Heart right ventricle (tissue), 16 donors: Measurements from ENCODE around the gene TNN. TPM values are rescaled to one million over a fixed set of nuclear protein-coding genes. Genes with fewer than 3 reads are reported as not detected.

Experiments used
- ATAC-seq, 8 donors: fragments of 200-7000 bp; cut with Tn5 transposase; one replicate each; pipeline ENCODE4 v1.9.1; 2020; ENCODE audit warnings: mild to moderate bottlenecking in 8 of 8, moderate library complexity in 8 of 8, moderate number of reproducible peaks in 1 of 8
- DNase-seq, 2 donors: peaks; one replicate each; pipeline ENCODE4 v3.0.0-alpha.2; 2020
- H3K27ac ChIP-seq, 10 donors: fragments of 200-600 bp; sonication (generic) in 2 of 10; one replicate each; pipeline versions ENCODE4 v1.5.0 to v1.8.0; 2020 to 2022; ENCODE audit warnings: mild to moderate bottlenecking in 3 of 10
- H3K27me3 ChIP-seq, 7 donors: fragments of 200-600 bp; one replicate each; pipeline ENCODE4 v1.8.0; 2021 to 2022; ENCODE audit warnings: mild to moderate bottlenecking in 2 of 7
- H3K36me3 ChIP-seq, 9 donors: fragments of 200-600 bp; sonication (generic) in 1 of 9; one replicate each; pipeline versions ENCODE4 v1.5.0 to v1.8.0; 2020 to 2022; ENCODE audit warnings: mild to moderate bottlenecking in 2 of 9
- H3K4me1 ChIP-seq, 9 donors: fragments of 200-600 bp; sonication (generic) in 1 of 9; one replicate each; pipeline versions ENCODE4 v1.5.0 to v1.8.0; 2020 to 2022; ENCODE audit warnings: mild to moderate bottlenecking in 4 of 9
- H3K4me3 ChIP-seq, 10 donors: fragments of 200-600 bp; sonication (generic) in 2 of 10; one replicate each; pipeline versions ENCODE4 v1.5.0 to v1.8.0; 2020 to 2022; ENCODE audit warnings: mild to moderate bottlenecking in 7 of 10, moderate library complexity in 2 of 10
- H3K9me3 ChIP-seq, 11 donors: fragments of 200-600 bp in 10 of 11; sonication (generic) in 2 of 11; one replicate each; pipeline versions ENCODE4 v1.5.0 to v1.8.0; 2013 to 2022; ENCODE audit warnings: mild to moderate bottlenecking in 2 of 11, control low read depth in 1 of 11, moderate library complexity in 1 of 11
- WGBS, 2 donors: extraction: QIAGEN DNeasy Blood & Tissue Kit; methylation state at CpG; one replicate each; pipeline ENCODE4 v1.1.7; 2013; ENCODE audit warnings: inconsistent platforms in 1 of 2; 5-methylcytosine and 5-hydroxymethylcytosine counted together
- intact Hi-C, 10 donors: fragments of 100-400 bp; cut with DNase I; formaldehyde crosslinking; loops; one replicate each; pipeline versions ENCODE4 v1.11.1 to v1.14.2; 2022
- polyA plus RNA-seq, 2 donors: library from polyadenylated mRNA; stranded (reverse); fragments of 200-250 nt; gene quantifications; one replicate each; pipeline ENCODE4 v1.2.3, GENCODE V29; 2013
- total RNA-seq, 10 donors: library from RNA; stranded (reverse); fragmentation: NEBNext Ultra II Directional in 3 of 10; extraction: Animal tissue kit (Norgen Biotek cat#: 25700) in 3 of 10; gene quantifications; one replicate each; pipeline versions ENCODE4 v1.2.1 to v1.2.4, GENCODE V29; 2021 to 2023
- TF ChIP-seq, protein P1 (sequence below), 9 donors: fragments of 200-600 bp; sonication (generic) in 2 of 9; IDR thresholded peaks; one replicate each; pipeline versions ENCODE4 v1.5.0 to v1.8.0; 2021 to 2022; ENCODE audit warnings: antibody characterized with exemption in 9 of 9, mild to moderate bottlenecking in 5 of 9, moderate library complexity in 1 of 9
- donor health status: Arrhythmogenic right ventricular cardiomyopathy.
- donor health status: ischemic (EF 13 %, LVEDD 7.1; RV severe dilation, severe dysfunction).
- donor health status: healthy with polysubstance abuse.
- donor health status: DM: no; HTN: yes; CAD: no.
- donor health status: DM: no; HTN: no; CAD: no.
- donor health status: ischemic (EF 25% LVEDD 6.9; RV normal size, moderate dysfunction).
- donor health status: ischemic (EF 25% LVEDD 5.7; RV mildly dilated, moderate dysfunction).
- donor health status: healthy.
- donor health status: DM: yes; HTN: yes; CAD: no.
- donor health status: Ischemic cardiomyopathy.
- donor health status: ischemic (EF 35%, LVEDD 5.7; RV mildly dilated, moderate dysfunction).
- donor health status: nonischemic (EF 11% LVEDD 7.7; RV severe dilation, severe dysfunction).
- donor health status: DM: yes; HTN: yes; CAD: no.
- donor health status: PGD.
- donor health status: ischemic (EF 29% LVEDD 5.4; RV normal size, mild dysfunction).
- donor health status: nonischemic (EF 23%, LVEDD 6.1; RV moderate dilation, normal function).

Gene TNN
- total and polyA plus RNA-seq, 12 donors: 0.03 to 1.1 (median 0.11) TPM; not detected in 1

DNA sequence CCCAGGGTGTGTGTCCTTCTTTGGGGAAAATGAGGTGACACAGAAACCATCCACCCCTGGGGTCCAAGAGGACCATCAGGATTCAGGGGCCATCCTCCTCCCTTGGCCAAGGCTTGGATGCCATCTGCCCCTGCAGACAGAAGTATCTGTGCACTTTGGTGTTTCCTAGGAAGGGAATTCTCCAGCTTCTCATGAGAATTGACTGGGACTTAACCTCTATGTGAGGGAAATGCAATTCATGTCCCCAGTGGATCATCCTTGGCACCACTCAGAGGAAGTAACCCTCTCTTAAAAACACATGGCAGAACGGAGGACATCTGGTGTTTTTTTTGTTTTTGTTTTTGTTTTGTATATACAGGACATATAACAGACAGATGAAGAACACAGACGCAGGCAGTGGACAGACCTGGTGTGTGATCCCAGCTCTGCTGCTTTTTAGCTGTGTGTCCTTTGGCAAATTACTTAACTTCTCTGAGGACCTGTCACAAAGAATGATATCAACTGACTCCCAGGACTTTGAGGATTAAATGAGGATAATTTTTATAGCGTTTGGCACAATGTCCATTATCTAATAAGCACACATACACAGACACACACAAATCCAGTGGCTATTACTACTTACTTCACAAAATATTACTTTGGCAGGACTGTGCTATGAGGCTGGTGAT lies 3.8 kb downstream of the TNN start:
- Histone ChIP-seq H3K27me3 (peaks cover 0 to 6% (median 0%) of the 10 kb centered on the region in 7 donors), H3K4me1 (peaks cover 0 to 40% (median 18%) of the 10 kb centered on the region in 9 donors), H3K27ac (peak overlapping the region in 5 of 10 donors; percentile 11 to 67 (median 55)), H3K9me3 (no peaks in the 10 kb centered on the region), H3K4me3 (no peak overlapping the region), H3K36me3 (no peaks in the 10 kb centered on the region)
- intact Hi-C loops: no loop called here
- TF ChIP-seq, protein P1, sequence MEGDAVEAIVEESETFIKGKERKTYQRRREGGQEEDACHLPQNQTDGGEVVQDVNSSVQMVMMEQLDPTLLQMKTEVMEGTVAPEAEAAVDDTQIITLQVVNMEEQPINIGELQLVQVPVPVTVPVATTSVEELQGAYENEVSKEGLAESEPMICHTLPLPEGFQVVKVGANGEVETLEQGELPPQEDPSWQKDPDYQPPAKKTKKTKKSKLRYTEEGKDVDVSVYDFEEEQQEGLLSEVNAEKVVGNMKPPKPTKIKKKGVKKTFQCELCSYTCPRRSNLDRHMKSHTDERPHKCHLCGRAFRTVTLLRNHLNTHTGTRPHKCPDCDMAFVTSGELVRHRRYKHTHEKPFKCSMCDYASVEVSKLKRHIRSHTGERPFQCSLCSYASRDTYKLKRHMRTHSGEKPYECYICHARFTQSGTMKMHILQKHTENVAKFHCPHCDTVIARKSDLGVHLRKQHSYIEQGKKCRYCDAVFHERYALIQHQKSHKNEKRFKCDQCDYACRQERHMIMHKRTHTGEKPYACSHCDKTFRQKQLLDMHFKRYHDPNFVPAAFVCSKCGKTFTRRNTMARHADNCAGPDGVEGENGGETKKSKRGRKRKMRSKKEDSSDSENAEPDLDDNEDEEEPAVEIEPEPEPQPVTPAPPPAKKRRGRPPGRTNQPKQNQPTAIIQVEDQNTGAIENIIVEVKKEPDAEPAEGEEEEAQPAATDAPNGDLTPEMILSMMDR (IDR thresholded peaks at IDR 0.05): no peak
- WGBS, 2 donors: 53 to 60% methylated on average over 3 of the region's 3 CpGs
- ATAC-seq (peak in 2 of 8 donors; percentile 16 to 31), DNase-seq (no peak)

DNA sequence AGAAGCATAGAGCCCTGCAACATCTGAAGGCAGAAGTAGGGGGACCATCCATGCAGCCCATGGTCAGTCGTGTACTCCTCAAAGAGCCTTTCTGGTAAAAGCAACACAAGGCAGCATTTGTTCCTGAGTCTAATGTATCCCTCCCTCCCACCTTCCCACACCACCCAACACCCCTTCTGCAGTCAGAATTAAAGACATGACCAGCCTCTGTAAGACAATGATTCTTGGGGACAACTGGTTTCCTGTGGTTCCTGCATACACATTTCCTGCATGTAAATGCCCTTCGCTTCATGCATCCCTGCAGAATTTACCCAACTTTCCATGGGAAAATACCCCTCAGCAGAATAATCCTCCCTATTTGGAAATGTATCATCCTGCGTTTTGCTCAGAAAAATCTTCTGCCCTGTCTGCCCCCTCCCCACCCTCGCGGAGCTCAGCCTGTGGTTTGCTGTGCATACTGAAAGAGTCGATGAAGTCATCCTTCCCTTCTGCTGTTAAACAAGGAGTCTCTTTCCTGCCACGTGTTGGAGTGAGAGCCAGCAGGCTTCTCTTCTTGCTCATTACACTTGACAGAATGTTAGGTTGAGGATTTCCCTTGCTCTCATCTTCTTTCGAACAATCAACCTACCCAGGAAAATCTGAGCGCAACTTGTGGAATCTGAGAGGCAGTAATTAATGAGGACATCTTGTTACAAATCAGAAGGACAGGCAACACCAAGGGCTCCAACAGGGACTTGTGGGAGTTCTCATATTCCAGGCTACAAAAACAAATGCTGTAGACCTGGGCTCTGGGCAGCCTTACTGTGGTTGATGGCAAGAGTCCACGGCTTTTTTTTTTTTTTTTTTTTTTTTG lies 4.7 kb downstream of the TNN start:
- peak; percentile 44 to 89 (median 83) for ATAC-seq
- Histone ChIP-seq H3K4me3 (peak overlapping the region in 4 of 10 donors; percentile 12 to 30 (median 23)), H3K4me1 (peaks cover 0 to 40% (median 18%) of the 10 kb centered on the region in 9 donors), H3K27ac (peak overlapping the region in 9 of 10 donors; percentile 7 to 67 (median 38)), H3K9me3 (no peaks in the 10 kb centered on the region), H3K36me3 (no peaks in the 10 kb centered on the region), H3K27me3 (peaks cover 0 to 6% (median 0%) of the 10 kb centered on the region in 7 donors)
- DNase-seq: peak in 1 of 2 donors; percentile 49
- intact Hi-C loops: no loop called here
- TF ChIP-seq, protein P1 (IDR thresholded peaks at IDR 0.05): no peak
- WGBS, 2 donors: 17 to 22% methylated on average over 10 of the region's 10 CpGs

DNA sequence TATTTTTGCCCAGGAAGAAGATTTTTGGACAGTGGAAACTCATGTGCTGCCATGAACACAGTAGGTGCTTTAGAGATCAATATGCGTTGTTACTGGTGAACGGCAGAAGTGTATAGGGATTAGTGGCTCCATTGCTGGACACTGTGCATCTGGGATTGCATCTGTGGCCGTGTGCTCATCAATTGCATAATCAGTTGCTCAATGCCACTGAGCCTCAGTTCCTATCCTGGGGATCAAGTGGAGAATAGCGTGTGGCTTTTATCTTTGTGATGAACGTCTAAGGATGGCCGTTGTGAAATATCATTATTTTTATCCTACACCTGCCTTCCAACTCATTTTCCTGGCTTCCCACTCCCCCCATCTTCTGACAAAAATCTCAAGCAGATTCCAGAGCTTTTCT lies 5.4 kb downstream of the TNN start:
- peak overlapping the region in 5 of 10 donors; percentile 11 to 67 (median 43) for H3K27ac ChIP-seq
- no peaks in the 10 kb centered on the region for H3K9me3 ChIP-seq
- no peak for DNase-seq
- H3K36me3 ChIP-seq: no peaks in the 10 kb centered on the region
- H3K4me3 ChIP-seq: peak overlapping the region in 1 of 10 donors; percentile 27
- peaks cover 0 to 6% (median 0%) of the 10 kb centered on the region in 7 donors for H3K27me3 ChIP-seq
- peak in 6 of 8 donors; percentile 46 to 81 (median 60) for ATAC-seq
- peaks cover 0 to 33% (median 18%) of the 10 kb centered on the region in 9 donors for H3K4me1 ChIP-seq
- WGBS, 2 donors: 67 to 68% methylated on average over 6 of the region's 6 CpGs
- intact Hi-C loops: no loop called here
- TF ChIP-seq, protein P1 (IDR thresholded peaks at IDR 0.05): no peak

DNA sequence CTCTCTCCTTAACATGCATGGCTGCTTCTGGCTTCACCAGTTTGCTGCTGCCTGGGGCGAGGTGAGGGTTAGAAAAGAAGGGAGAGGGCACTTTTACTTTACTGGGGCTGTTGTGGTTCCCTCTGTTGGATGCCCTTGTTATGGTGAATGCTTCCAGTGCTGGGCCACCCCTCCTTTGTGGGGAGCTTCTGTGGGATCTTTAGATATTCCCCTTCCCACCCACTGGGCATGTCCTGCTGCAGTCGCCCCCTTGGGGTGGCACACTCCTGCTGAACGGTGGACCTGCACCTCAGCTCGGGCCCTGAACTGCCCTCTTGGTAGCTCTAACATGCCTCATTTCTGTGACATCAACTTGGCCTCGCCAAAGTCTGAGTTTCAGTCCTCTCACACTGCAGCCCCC lies 6.0 kb downstream of the TNN start:
- Histone ChIP-seq H3K4me3 (no peak overlapping the region), H3K9me3 (no peaks in the 10 kb centered on the region), H3K36me3 (no peaks in the 10 kb centered on the region), H3K27ac (peak overlapping the region in 4 of 10 donors; percentile 25 to 67 (median 50)), H3K4me1 (peaks cover 0 to 33% (median 18%) of the 10 kb centered on the region in 9 donors), H3K27me3 (peaks cover 0 to 6% (median 0%) of the 10 kb centered on the region in 7 donors)
- ATAC-seq (no peak), DNase-seq (no peak)
- TF ChIP-seq, protein P1 (IDR thresholded peaks at IDR 0.05): no peak
- intact Hi-C loops: no loop called here
- 45 to 72% methylated on average over 5 of the region's 5 CpGs for WGBS, 2 donors
